ENCODE data around the gene PARP16.
"Not testable (repeated sequence)": the region's sequence is repeated elsewhere in the genome, so short reads cannot be mapped to it uniquely, and the experiment has no call there.

PARP16 gene

GRCh38 chr15:65246939-65247338 lies 39.7 kb downstream of the PARP16 start:
- DNase-seq (ENCODE audit: low spot score) = no peak
- no peak for TF ChIP-seq CTCF (IDR thresholded peaks at IDR 0.05; ENCODE audit: extremely low read depth, insufficient read depth, missing control alignments)
- in situ Hi-C loops (cut with MboI; ENCODE audit: low pct_unique_long_range_greater_than_20kb, low sequenced_read_pairs, unreplicated experiment) = no loop called here

GRCh38 chr15:65246026-65246714 lies 40.5 kb downstream of the PARP16 start:
- in situ Hi-C loops (cut with MboI; ENCODE audit: low pct_unique_long_range_greater_than_20kb, low sequenced_read_pairs, unreplicated experiment) = no loop called here
- TF ChIP-seq CTCF (IDR thresholded peaks at IDR 0.05; ENCODE audit: extremely low read depth, insufficient read depth, missing control alignments) = no peak
- DNase-seq (ENCODE audit: low spot score) = no peak

GRCh38 chr15:65245096-65245856 lies 41.4 kb downstream of the PARP16 start:
- DNase-seq (ENCODE audit: low spot score) = no peak
- in situ Hi-C loops (cut with MboI; ENCODE audit: low pct_unique_long_range_greater_than_20kb, low sequenced_read_pairs, unreplicated experiment) = no loop called here
- TF ChIP-seq CTCF (IDR thresholded peaks at IDR 0.05; ENCODE audit: extremely low read depth, insufficient read depth, missing control alignments) = no peak

GRCh38 chr15:65244638-65245037 lies 42.0 kb downstream of the PARP16 start:
- in situ Hi-C loops (cut with MboI; ENCODE audit: low pct_unique_long_range_greater_than_20kb, low sequenced_read_pairs, unreplicated experiment) = no loop called here
- DNase-seq (ENCODE audit: low spot score) = no peak
- TF ChIP-seq CTCF (IDR thresholded peaks at IDR 0.05; ENCODE audit: extremely low read depth, insufficient read depth, missing control alignments) = no peak

GRCh38 chr15:65236443-65236842 lies 50.2 kb downstream of the PARP16 start:
- in situ Hi-C loops (cut with MboI; ENCODE audit: low pct_unique_long_range_greater_than_20kb, low sequenced_read_pairs, unreplicated experiment); DNase-seq (ENCODE audit: low spot score): not testable (repeated sequence)

GRCh38 chr15:65233696-65234095 lies 53.0 kb downstream of the PARP16 start:
- no peak for TF ChIP-seq CTCF (IDR thresholded peaks at IDR 0.05; ENCODE audit: extremely low read depth, insufficient read depth, missing control alignments)
- in situ Hi-C loops (cut with MboI; ENCODE audit: low pct_unique_long_range_greater_than_20kb, low sequenced_read_pairs, unreplicated experiment) = no loop called here
- no peak for DNase-seq (ENCODE audit: low spot score)

- DNase-seq (ENCODE audit: low spot score) = no peak
- in situ Hi-C loops (cut with MboI; ENCODE audit: low pct_unique_long_range_greater_than_20kb, low sequenced_read_pairs, unreplicated experiment) = no loop called here
- no peak for TF ChIP-seq CTCF (IDR thresholded peaks at IDR 0.05; ENCODE audit: extremely low read depth, insufficient read depth, missing control alignments)
Observed at GRCh38 chr15:65232520-65232919, 54.2 kb downstream of the PARP16 start.
